Stomach (tissue), 4 donors: Measurements from ENCODE around the gene SRPK3.

ENCODE experiments used
- CTCF ChIP-seq, 7 experiments: fragments of 450-650 bp in 4 of 7; fragments of 200-600 bp in 3 of 7; sonication (generic) in 3 of 7; IDR thresholded peaks; one replicate each; pipeline ENCODE4 v1.5.1; 2016 to 2019; ENCODE audit warnings: antibody characterized with exemption in 7 of 7, control low read depth in 2 of 7, mild to moderate bottlenecking in 1 of 7
- EP300 ChIP-seq: sonication (generic); formaldehyde crosslinking; IDR thresholded peaks from one replicate; pipeline ENCODE4 v1.6.1; 2017; ENCODE audit warnings: antibody characterized with exemption
- POLR2A ChIP-seq, 4 donors: fragments of 450-650 bp; IDR thresholded peaks; one replicate each; pipeline ENCODE4 v1.6.1; 2016; ENCODE audit warnings: antibody characterized with exemption in 4 of 4, control low read depth in 2 of 4, mild to moderate bottlenecking in 1 of 4, moderate library complexity in 1 of 4
- POLR2AphosphoS5 ChIP-seq, 3 donors: sonication (generic); formaldehyde crosslinking; IDR thresholded peaks; one replicate each; pipeline ENCODE4 v1.6.1; 2016; ENCODE audit warnings: antibody characterized with exemption in 3 of 3

DNA sequence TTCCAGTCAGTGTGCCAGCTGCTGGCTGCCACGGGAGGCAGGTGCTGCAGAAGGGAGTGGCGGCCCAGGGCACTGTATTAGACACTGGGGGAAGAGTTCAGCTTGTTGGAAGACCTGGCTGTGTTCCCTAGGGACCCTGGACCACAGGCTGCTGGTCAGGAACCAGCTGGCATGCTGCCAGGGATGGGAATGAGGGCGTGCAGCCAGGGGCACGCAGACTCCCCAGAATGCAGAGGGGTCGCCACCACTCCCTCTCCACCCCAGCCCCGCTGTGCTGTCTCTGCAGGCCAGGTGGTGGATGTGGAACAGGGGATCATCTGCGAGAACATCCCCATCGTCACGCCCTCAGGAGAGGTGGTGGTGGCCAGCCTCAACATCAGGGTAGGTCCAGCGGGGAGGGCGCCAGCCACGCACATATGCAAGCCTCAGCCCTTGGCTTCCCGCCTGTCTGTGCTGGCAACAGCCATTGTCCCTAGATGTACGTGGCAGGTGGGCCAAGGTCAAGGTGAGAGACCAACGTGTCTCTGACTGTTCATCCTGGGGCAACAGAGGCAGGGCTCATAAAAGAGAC is 43.9 kb upstream of the SRPK3 start:
- TF ChIP-seq CTCF (IDR thresholded peaks at IDR 0.05) (no peak), POLR2A (IDR thresholded peaks at IDR 0.05) (no peak), POLR2AphosphoS5 (IDR thresholded peaks at IDR 0.05) (no peak), EP300 (no peak)
